OCI-LY3 (cell line): ENCODE results near the gene METTL2B.
"Not testable (repeated sequence)": the region's sequence is repeated elsewhere in the genome, so short reads cannot be mapped to it uniquely, and the experiment has no call there.

Source experiments
- EZH2phosphoT487 ChIP-seq: fragments of 200-600 bp; shearing (Covaris generic); IDR thresholded peaks from 2 replicates; pipeline ENCODE4 v1.6.1; 2018; ENCODE audit warnings: antibody characterized with exemption, mixed run types, low read depth
- TF ChIP-seq, protein P1 (sequence below): fragments of 200-600, 300-600 bp; sonication (generic); IDR thresholded peaks from 2 replicates; pipeline ENCODE4 v1.5.1; 2014; ENCODE audit warnings: antibody characterized with exemption, low read length, low read depth

DNA sequence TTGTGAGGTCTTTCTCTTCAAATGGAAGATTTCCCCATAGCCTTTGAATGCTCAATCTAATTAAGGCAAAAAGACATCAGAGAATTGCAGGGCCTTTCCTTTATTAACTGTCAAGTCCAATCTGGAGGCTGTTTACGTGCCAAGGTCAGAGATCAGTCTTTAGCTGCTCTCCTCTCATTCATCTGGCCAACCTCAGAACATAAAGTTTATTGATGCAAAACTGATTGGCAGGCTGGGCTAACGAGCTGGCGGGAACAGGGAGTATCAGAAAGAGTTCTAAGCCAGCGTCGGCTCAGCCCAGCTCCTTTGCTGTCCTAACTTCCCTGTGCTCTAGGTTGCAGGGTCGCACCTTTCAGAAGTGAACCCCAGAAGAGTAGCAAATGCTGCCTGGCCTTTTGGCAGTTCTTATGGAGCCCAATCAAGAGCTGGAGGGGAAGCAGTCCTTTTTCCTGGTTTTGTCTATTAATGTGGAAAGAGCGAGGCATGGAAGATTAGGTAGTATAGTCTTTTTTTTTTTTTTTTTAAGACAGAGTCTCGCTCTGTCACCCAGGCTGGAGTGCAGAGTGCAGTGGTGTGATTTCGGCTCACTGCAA lies 47.5 kb downstream of the METTL2B start:
- TF ChIP-seq, protein P1, sequence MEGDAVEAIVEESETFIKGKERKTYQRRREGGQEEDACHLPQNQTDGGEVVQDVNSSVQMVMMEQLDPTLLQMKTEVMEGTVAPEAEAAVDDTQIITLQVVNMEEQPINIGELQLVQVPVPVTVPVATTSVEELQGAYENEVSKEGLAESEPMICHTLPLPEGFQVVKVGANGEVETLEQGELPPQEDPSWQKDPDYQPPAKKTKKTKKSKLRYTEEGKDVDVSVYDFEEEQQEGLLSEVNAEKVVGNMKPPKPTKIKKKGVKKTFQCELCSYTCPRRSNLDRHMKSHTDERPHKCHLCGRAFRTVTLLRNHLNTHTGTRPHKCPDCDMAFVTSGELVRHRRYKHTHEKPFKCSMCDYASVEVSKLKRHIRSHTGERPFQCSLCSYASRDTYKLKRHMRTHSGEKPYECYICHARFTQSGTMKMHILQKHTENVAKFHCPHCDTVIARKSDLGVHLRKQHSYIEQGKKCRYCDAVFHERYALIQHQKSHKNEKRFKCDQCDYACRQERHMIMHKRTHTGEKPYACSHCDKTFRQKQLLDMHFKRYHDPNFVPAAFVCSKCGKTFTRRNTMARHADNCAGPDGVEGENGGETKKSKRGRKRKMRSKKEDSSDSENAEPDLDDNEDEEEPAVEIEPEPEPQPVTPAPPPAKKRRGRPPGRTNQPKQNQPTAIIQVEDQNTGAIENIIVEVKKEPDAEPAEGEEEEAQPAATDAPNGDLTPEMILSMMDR = not testable (repeated sequence)
- not testable (repeated sequence) for TF ChIP-seq EZH2phosphoT487
